ENCODE results near the gene MRPS9. TPM values are rescaled to one million over a fixed set of nuclear protein-coding genes. Genes with fewer than 3 reads are reported as not detected.

Gene MRPS9
- total and polyA plus RNA-seq, 2 of the 13 experiments (the other 11 are each of a cell fraction or from before 2014, with no cell fraction given) = 31.2 to 91.8 TPM

DNA sequence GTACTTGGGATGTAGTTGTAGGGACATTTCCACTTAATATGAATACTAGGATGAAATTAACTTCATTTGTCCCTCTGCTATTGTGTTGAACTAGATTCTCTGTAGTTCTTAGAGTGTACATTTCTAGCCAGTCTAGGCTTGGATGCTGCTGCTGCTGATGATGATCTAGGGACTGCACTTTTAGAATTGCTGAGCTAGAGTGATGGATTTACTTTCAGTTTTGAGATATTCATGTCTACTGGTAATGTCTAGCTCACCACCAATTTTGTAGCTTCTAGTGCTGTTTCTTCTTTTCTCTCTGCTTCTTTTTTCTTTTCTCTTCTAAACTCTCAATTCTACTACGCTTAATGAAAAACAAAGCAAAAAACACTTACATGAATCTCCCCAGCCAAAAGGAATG is 49.4 kb downstream of the MRPS9 start (continued):
- TF ChIP-seq TAF1 (CRISPR knock-in tag; IDR thresholded peaks at IDR 0.05) (no peak), YEATS2 (CRISPR knock-in tag; IDR thresholded peaks at IDR 0.05; ENCODE audit: borderline replicate concordance) (no peak), CENPT (CRISPR knock-in tag; IDR thresholded peaks at IDR 0.05; ENCODE audit: low read depth) (no peak)
- TF ChIP-seq, protein P1, sequence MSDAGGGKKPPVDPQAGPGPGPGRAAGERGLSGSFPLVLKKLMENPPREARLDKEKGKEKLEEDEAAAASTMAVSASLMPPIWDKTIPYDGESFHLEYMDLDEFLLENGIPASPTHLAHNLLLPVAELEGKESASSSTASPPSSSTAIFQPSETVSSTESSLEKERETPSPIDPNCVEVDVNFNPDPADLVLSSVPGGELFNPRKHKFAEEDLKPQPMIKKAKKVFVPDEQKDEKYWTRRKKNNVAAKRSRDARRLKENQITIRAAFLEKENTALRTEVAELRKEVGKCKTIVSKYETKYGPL (CRISPR knock-in tag; IDR thresholded peaks at IDR 0.05) = no peak

DNA sequence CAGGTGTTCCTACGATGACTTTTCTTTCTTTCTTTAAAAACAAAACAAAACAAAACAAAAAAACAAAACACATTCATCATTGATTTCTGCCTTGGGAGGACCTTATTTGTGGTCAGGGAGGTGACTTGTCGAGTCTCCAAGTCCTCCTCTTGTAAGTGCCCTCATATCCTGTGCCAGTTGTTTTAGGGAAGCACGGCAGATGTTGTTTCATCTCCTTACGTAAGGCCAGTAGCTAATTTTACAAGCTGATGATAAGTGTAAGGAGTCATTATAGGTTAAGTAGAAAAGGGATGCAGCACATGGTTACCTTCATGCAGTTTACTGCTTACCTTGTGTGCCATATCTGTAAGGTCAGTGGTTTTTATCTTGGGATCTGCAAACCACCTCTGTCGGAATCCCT is 52.2 kb downstream of the MRPS9 start:
- H3K36me3 ChIP-seq (replicated peaks in 1 of 2; ENCODE audit: control insufficient read depth in 1 of 2, insufficient read depth in 2 of 2, low read length in 2 of 2) = peaks cover 0 to 13% of the 10 kb centered on the region in 2 experiments; a peak in 3 of 5 replicates
- FAIRE-seq (no peak), ATAC-seq (no peak), DNase-seq (ENCODE audit: low spot score) (no peak)
- no peak overlapping the region for H3K4me2 ChIP-seq (ENCODE audit: low read depth, low read length)
- no peaks in the 10 kb centered on the region for H3K79me2 ChIP-seq (ENCODE audit: insufficient read depth, low read length)
- no peak overlapping the region for H3K4me3 ChIP-seq (replicated peaks in 1 of 3; ENCODE audit: insufficient read depth in 1 of 3, low read depth in 2 of 3, low read length in 3 of 3)
- intact Hi-C loops (cut with micrococcal nuclease; ENCODE audit: unreplicated experiment) (no loop called here), in situ Hi-C loops (cut with HindIII; ENCODE audit: extremely low pct_ligation_motif_present, low pct_unique_long_range_greater_than_20kb) (no loop called here)
- ChIA-PET POLR2A (no interaction called here), CTCF (ENCODE audit: low intra/inter-chr PET ratio, low total read pairs) (no interaction called here)
- H2AFZ ChIP-seq (ENCODE audit: low read length) = no peak overlapping the region
- no peaks in the 10 kb centered on the region for H4K20me1 ChIP-seq (ENCODE audit: insufficient read depth, low read length)
- no peak overlapping the region for H3K9ac ChIP-seq (ENCODE audit: insufficient read depth, low read depth, low read length)
- BruUV-seq (replicated peaks) = no TSS peak
- H3K4me1 ChIP-seq (ENCODE audit: insufficient read depth, low read length) = no peaks in the 10 kb centered on the region
- no peaks in the 10 kb centered on the region for H3K9me3 ChIP-seq (ENCODE audit: low read length)
- H3K27me3 ChIP-seq (ENCODE audit: control insufficient read depth in 1 of 2, insufficient read depth in 2 of 2, low read length in 2 of 2) = no peaks in the 10 kb centered on the region
- TF ChIP-seq, protein P2, sequence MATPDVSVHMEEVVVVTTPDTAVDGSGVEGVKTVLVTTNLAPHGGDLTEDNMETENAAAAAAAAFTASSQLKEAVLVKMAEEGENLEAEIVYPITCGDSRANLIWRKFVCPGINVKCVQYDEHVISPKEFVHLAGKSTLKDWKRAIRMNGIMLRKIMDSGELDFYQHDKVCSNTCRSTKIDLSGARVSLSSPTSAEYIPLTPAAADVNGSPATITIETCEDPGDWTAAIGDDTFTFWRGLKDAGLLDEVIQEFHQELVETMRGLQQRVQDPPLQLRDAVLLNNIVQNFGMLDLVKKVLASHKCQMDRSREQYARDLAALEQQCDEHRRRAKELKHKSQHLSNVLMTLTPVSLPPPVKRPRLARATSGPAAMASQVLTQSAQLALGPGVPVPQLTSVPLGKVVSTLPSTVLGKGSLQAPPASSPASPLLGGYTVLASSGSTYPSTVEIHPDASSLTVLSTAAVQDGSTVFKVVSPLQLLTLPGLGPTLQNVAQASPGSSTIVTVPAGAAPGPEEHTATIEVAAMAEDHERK (CRISPR knock-in tag; IDR thresholded peaks at IDR 0.05; ENCODE audit: low read depth) = no peak
- TF ChIP-seq SCMH1 (CRISPR knock-in tag; IDR thresholded peaks at IDR 0.05; ENCODE audit: borderline replicate concordance) (no peak), ELF3 (CRISPR knock-in tag; IDR thresholded peaks at IDR 0.05) (no peak), NCOA2 (CRISPR knock-in tag; IDR thresholded peaks at IDR 0.05) (no peak), CREB1 (IDR thresholded peaks at IDR 0.05) (no peak), CREB1 (CRISPR knock-in tag; IDR thresholded peaks at IDR 0.05) (no peak), ZNF136 (CRISPR knock-in tag; IDR thresholded peaks at IDR 0.05; ENCODE audit: low read depth) (no peak), MTA3 (CRISPR knock-in tag; IDR thresholded peaks at IDR 0.05) (no peak), ZNF660 (CRISPR knock-in tag; IDR thresholded peaks at IDR 0.05; ENCODE audit: borderline replicate concordance, low read depth) (no peak), ZNF124 (CRISPR knock-in tag; IDR thresholded peaks at IDR 0.05) (no peak)
- TF ChIP-seq, protein P3, sequence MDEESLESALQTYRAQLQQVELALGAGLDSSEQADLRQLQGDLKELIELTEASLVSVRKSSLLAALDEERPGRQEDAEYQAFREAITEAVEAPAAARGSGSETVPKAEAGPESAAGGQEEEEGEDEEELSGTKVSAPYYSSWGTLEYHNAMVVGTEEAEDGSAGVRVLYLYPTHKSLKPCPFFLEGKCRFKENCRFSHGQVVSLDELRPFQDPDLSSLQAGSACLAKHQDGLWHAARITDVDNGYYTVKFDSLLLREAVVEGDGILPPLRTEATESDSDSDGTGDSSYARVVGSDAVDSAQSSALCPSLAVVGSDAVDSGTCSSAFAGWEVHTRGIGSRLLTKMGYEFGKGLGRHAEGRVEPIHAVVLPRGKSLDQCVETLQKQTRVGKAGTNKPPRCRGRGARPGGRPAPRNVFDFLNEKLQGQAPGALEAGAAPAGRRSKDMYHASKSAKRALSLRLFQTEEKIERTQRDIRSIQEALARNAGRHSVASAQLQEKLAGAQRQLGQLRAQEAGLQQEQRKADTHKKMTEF (CRISPR knock-in tag; IDR thresholded peaks at IDR 0.05) = no peak
- TF ChIP-seq, protein P4, sequence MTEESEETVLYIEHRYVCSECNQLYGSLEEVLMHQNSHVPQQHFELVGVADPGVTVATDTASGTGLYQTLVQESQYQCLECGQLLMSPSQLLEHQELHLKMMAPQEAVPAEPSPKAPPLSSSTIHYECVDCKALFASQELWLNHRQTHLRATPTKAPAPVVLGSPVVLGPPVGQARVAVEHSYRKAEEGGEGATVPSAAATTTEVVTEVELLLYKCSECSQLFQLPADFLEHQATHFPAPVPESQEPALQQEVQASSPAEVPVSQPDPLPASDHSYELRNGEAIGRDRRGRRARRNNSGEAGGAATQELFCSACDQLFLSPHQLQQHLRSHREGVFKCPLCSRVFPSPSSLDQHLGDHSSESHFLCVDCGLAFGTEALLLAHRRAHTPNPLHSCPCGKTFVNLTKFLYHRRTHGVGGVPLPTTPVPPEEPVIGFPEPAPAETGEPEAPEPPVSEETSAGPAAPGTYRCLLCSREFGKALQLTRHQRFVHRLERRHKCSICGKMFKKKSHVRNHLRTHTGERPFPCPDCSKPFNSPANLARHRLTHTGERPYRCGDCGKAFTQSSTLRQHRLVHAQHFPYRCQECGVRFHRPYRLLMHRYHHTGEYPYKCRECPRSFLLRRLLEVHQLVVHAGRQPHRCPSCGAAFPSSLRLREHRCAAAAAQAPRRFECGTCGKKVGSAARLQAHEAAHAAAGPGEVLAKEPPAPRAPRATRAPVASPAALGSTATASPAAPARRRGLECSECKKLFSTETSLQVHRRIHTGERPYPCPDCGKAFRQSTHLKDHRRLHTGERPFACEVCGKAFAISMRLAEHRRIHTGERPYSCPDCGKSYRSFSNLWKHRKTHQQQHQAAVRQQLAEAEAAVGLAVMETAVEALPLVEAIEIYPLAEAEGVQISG (CRISPR knock-in tag; IDR thresholded peaks at IDR 0.05) = no peak
- TF ChIP-seq, protein P5, sequence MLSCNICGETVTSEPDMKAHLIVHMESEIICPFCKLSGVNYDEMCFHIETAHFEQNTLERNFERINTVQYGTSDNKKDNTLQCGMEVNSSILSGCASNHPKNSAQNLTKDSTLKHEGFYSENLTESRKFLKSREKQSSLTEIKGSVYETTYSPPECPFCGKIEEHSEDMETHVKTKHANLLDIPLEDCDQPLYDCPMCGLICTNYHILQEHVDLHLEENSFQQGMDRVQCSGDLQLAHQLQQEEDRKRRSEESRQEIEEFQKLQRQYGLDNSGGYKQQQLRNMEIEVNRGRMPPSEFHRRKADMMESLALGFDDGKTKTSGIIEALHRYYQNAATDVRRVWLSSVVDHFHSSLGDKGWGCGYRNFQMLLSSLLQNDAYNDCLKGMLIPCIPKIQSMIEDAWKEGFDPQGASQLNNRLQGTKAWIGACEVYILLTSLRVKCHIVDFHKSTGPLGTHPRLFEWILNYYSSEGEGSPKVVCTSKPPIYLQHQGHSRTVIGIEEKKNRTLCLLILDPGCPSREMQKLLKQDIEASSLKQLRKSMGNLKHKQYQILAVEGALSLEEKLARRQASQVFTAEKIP (CRISPR knock-in tag; IDR thresholded peaks at IDR 0.05; ENCODE audit: borderline replicate concordance) = no peak
- no peak overlapping the region for H3K27ac ChIP-seq (ENCODE audit: extremely low read length, insufficient read depth, low read length)
- WGBS (ENCODE audit: low lambda C conversion rate) = 97% methylated on average over 5 of the region's 5 CpGs

All from HepG2 (cell line).